Spleen (tissue), 7 donors: ENCODE data around the gene MYO3B.

Source experiments
- POLR2A ChIP-seq, 3 donors: fragments of 450-650 bp; IDR thresholded peaks; one replicate each; pipeline ENCODE4 v1.5.1; 2017; ENCODE audit warnings: antibody characterized with exemption in 3 of 3, mild to moderate bottlenecking in 1 of 3
- TF ChIP-seq, protein P1 (sequence below), 11 experiments: fragments of 200-600 bp in 7 of 11; fragments of 450-650 bp in 4 of 11; sonication (generic) in 4 of 11; IDR thresholded peaks in 8 of 11; conservative IDR thresholded peaks in 3 of 11; 1 replicate in 7 of 11; 2 replicates in 4 of 11; pipeline versions ENCODE4 v1.4.0 to v1.8.0; 2016 to 2021; ENCODE audit warnings: antibody characterized with exemption in 11 of 11, inconsistent platforms in 4 of 11, mild to moderate bottlenecking in 1 of 11
- donor health status: DM: no; HTN: no; CAD: no; lungs with moderate emphysema.
- donor health status: DM: no; HTN: no; CAD: no.
- donor health status: DM: no; HTN: no; CAD: no.

DNA sequence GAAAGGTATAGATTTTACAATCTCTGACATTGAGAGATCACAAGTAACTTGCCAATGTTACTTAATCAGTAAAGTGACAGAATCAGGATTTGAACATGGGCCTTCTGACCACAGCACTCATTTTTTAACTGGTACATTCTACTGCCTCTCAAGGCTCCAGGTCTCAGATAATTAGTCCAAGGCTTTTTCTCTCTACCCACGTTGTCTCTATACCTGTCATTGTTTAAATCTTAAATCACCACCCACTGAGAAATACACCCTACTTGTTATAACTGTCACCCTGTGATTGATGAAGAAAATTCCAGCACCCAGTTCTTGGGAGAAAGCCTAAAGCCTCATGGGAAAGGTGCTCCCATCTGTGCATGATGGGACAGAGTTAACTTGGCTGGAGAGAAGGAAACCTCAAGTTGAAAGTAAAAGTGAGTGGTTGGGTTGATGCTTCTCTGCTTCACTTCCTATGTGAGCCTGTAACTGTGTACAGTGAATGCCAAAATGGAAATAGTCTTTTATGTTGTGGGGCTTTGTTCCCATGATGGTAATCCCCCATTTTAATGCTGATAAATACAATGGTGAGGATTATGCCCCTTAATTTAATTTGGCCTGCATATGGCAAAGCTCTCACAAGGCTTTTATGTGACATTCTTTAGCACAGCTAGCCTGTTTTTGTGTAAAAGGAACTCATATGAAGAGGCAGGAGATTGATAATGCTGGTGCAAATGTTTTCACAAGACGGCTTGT lies 347.1 kb downstream of the MYO3B start:
- TF ChIP-seq, protein P1, sequence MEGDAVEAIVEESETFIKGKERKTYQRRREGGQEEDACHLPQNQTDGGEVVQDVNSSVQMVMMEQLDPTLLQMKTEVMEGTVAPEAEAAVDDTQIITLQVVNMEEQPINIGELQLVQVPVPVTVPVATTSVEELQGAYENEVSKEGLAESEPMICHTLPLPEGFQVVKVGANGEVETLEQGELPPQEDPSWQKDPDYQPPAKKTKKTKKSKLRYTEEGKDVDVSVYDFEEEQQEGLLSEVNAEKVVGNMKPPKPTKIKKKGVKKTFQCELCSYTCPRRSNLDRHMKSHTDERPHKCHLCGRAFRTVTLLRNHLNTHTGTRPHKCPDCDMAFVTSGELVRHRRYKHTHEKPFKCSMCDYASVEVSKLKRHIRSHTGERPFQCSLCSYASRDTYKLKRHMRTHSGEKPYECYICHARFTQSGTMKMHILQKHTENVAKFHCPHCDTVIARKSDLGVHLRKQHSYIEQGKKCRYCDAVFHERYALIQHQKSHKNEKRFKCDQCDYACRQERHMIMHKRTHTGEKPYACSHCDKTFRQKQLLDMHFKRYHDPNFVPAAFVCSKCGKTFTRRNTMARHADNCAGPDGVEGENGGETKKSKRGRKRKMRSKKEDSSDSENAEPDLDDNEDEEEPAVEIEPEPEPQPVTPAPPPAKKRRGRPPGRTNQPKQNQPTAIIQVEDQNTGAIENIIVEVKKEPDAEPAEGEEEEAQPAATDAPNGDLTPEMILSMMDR (IDR thresholded peaks at IDR 0.05 in 8 of 11, conservative IDR thresholded peaks at IDR 0.05 in 3 of 11): no peak
- no peak for TF ChIP-seq POLR2A (IDR thresholded peaks at IDR 0.05)
